Skeletal muscle cell (primary cell): ENCODE measurements around the gene MRI1.
"Not testable (repeated sequence)": the region's sequence is repeated elsewhere in the genome, so short reads cannot be mapped to it uniquely, and the experiment has no call there.

Experiments
- DNase-seq: peaks from one replicate; pipeline ENCODE4 v3.0.0-alpha.2; 2010; ENCODE audit warnings: low read depth
- H3K4me3 ChIP-seq: 2 replicates; pipeline ENCODE4 v1.5.1; 2011; ENCODE audit warnings: low read depth, mild to moderate bottlenecking, control low read depth, low read length, moderate library complexity

The MRI1 gene

DNA sequence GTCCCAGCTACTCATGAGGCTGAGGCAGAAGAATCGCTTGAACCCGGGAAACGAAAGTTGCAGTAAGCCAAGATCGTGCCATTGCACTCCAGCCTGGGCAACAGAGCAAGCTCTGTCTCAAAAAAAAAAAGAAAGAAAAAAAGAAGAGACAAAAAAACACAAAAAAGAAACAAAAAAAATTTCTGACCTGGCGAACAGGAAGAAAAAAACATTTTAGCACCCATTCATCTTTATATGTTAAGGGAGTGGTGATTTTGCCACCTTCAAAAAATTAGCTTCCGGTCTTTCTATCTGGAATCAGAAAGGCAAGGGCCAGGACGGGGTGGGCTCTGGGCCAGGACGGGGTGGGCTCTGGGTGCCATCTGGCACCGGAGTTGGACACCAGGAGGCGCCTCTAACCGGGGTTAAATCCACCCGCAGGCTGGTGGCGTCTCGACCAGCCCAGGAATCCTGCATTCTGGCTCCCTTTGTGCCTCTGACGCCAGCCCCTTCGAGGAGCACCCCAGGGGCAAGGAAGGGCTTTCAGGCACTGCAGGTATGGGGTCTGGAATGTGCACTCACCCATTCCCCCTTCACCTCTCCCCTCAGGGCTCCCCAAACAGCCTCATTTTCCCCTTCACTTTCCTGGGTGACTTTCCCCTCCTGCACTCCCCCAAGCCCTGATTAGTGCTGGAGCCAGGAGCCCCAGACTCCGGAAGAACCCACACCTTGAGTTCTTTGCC is 20.6 kb downstream of the MRI1 start:
- H3K4me3 ChIP-seq = no peak overlapping the region

DNA sequence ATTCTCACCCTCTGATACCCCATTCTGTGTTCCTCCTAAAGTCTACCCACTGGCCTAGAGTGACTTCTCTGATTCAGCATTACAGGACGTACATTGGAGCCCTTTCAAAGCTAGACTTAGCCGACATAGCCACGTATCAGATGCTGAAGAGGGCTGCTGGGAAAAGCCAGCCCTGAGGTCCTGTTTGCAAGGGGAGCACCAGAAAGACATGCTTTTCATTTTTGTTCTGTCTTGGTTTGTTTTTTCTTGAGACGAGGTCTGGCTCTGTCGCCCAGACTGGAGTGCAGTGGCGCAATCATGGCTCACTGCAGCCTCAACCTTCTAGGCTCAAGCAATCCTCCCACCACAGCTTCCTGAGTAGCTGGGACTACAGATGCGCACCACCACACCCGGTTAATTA is 24.7 kb downstream of the MRI1 start:
- peak; percentile 60 for DNase-seq
- H3K4me3 ChIP-seq = no peak overlapping the region

More for the DNA sequence above, 20.6 kb downstream of the MRI1 start:
- DNase-seq = peak; percentile 23

DNA sequence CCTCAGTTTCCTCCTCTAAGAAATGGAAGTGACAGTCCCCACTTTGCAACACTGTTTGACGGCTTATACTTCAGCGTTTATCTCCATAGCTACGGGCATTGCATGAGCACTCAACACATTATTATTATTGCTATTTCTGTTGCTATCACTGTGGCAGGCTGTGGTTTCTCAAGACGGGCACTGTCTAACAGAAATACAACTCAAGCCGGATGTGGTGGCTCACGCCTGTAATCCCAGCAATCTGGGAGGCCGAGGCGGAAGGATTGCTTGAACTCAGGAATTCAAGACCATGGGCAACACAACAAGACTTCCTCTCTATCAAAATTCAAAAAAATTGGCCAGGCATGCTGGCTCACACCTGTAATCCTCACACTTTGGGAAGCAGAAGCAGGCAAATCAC is 26.0 kb downstream of the MRI1 start:
- DNase-seq = no peak

DNA sequence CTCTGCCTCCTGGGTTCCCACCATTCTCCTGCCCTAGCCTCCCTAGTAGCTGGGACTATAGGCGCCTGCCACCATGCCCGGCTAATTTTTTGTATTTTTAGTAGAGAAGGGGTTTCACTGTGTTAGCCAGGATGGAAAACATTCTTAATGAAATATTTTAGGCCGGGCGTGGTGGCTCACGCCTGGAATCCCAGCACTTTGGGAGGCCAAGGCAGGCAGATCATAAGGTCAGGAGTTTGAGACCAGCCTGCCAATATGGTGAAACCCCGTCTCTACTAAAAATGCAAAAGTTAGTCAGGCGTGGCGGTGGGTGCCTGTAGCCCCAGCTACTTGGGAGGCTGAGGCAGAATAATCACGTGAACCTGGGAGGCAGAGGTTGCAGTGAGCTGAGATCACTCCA is 29.0 kb downstream of the MRI1 start:
- H3K4me3 ChIP-seq, DNase-seq: not testable (repeated sequence)

More for the DNA sequence above, 26.0 kb downstream of the MRI1 start:
- no peak overlapping the region for H3K4me3 ChIP-seq

DNA sequence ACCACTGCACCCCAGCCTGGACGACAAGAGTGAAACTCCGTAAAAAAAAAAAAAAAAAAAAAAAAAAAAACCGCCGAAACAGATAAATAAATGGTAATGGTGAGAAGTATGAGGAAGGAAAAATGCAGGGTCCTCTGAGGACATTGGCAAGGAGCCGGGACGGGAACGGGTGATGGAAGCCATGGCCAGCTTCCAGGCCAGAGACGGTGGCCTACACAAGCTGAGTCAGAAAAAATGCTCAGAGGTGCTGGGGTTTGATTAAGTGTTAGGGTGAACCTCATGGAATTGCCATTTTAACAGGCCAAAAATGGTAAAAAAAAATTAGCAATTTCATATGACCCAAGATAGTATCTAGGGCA is 30.1 kb downstream of the MRI1 start:
- peak overlapping the region; percentile 77 for H3K4me3 ChIP-seq
- peak; percentile 81 for DNase-seq

DNA sequence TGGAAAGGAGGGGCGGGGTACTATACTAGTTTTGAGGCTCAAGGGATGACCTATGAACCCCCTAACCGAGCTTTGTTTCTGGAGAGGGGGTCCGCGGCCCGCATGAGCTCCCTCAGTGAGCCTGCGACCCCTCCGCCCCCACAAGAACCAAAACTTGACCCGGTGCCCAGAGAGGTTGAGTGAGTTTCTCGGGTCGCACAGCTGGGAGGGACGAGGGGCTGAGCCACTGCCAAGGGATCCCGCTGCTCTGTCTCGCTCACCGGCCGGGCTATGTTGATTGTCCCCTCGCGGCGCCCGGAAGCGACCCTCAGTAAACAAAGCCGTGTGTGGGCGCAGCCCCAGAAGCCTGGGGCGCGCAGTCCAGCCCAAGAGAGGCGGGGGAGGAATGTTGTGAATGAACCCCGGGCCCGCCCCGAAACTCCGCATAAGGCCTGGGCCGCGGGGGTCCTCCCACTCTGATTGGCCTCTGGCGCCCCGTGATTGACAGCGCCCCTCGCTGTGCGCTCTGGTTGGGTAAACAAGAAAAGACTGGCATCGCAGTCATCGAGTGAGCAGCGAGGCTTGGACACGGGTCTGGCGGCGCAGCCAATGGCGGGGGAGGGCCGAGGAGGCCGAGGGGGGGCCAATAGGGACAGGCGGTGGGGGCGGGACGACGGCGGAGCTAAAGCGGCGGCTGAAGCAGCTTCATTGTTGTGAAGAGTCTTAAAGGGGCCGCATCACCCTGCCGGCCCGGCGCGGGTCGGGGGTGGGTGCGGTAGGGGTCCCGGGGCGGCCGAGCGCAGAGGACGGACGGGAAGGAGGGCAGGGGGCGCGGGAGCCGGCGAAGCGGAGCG is 30.7 kb downstream of the MRI1 start, which contains the start of gene ZSWIM4:
ZSWIM4 (plus strand) TSS at position 687 of the 833 bp plus-strand sequence. CDS start 206 bp downstream, outside the sequence.
- peak within 1 kb of the TSS; percentile 77 for H3K4me3 ChIP-seq
- peak; percentile 97 for DNase-seq

DNA sequence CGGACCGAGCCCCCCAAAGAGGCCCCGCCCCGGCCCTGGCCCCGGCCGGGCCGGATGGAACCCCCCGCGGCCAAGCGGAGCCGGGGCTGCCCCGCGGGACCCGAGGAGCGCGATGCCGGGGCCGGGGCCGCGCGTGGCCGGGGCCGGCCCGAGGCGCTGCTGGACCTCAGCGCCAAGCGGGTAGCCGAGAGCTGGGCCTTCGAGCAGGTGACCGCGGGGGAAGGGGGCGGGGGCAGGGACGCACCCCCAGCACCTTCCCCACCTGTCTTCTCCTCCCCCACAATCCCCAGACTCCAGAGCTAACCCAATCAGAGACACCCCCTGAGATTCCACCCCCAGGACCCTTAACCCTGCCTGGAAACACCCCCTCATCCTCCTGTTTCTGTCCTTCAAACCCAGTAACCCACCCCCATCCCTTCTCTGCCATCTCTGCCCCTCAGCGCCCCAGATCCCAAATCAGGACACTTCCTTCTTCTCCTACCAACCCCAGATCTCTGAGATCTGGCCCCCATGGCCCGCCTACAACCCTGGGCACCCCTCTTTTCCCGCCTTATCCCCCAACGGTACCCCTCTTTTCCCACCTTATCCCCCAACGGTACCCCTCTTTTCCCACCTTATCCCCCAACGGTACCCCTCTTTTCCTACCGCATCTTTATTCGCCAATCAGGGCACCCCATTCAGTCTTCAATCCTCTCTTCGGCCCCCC is 31.4 kb downstream of the MRI1 start:
- H3K4me3 ChIP-seq = peak overlapping the region; percentile 70
- no peak for DNase-seq

DNA sequence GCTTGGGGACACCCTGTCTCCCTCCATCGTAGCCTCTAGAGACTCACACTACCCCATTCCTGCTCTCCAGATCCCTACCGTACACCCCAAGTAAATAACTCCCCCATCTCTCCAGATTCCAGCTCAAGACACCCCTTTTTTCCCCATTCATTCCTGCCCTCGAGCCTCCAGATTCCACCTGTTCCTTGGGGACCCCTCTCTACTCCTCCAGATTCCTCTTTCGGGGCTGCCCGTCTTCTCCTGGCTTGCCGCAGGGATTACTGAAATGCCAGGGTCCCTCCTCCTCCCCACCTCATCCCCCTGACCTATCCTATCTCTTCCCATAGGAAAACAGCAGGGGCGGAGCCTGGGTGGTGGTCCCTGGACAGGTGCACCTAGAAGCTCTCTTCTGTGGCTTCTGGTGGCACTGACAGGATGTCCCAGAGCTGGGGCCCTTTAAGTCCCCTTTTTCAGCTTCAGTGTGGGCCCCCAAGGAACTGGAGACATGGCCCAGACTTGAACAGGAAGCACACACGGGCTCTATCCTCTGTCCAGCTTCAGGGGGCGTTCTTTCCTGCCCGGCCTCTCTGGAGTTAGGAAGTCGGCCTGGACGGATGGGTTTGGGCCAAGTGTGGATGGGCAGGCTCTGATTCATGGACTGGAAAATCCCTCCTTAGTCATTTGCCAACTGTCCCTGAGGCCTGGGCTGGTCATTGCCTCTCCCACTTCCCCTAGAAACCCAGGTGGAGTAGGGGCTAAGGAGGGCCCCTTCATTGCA is 32.2 kb downstream of the MRI1 start:
- peak; percentile 73 for DNase-seq
- H3K4me3 ChIP-seq = peak overlapping the region; percentile 70

DNA sequence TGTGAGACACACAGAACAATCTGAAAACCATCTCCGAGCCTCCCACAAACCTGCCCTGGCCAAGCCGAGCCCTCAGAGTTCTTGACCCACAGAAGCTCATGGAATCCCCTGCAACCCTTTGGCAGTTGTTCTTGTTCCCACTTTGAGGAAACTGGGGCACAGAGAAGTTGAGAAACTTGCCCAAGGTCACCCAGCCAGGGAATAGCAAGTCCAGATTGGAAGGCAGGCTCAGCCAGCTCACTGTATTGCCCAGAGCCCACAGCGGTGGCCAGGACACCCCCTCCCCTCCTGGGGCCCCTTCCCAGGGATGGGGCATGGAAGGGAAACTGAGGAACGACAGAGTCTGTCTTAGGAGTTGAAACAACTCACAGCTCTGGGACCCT is 32.7 kb downstream of the MRI1 start:
- H3K4me3 ChIP-seq = peak overlapping the region; percentile 70

DNA sequence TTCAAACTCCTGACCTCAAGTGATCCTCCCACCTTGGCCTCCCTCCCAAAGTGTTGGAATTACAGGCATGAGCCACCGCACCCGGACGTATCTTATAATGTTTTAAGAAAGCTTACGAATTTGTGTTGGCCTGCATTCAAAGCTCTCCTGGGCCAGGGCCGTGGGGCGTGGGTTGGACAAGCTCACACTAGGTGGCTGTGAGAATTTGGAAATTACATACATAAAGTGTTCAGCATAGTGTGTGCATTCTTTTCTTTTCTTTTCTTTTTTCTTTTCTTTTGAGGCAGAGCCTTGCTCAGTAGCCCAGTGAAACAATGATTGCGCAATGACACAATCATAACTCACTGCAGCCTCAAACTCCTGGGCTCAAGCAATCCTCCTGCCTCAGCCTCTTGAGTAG is 33.5 kb downstream of the MRI1 start:
- no peak overlapping the region for H3K4me3 ChIP-seq
- peak; percentile 18 for DNase-seq

More for the DNA sequence above, 32.7 kb downstream of the MRI1 start:
- no peak for DNase-seq

DNA sequence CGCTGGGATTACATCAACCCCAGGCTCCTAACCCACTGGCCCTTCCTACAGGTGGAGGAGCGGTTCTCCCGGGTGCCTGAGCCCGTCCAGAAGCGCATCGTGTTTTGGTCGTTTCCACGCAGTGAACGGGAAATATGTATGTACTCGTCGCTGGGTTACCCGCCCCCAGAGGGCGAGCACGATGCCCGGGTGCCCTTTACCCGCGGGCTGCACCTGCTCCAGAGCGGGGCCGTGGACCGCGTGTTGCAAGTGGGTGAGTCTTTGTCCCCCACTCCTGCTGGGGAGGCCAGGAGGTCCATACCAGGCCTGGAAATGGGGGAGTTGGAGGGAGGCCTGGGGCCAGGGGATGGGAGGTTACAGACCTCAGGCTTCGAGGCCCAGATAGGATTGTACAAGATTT is 35.3 kb downstream of the MRI1 start:
- no peak overlapping the region for H3K4me3 ChIP-seq
- DNase-seq = no peak

DNA sequence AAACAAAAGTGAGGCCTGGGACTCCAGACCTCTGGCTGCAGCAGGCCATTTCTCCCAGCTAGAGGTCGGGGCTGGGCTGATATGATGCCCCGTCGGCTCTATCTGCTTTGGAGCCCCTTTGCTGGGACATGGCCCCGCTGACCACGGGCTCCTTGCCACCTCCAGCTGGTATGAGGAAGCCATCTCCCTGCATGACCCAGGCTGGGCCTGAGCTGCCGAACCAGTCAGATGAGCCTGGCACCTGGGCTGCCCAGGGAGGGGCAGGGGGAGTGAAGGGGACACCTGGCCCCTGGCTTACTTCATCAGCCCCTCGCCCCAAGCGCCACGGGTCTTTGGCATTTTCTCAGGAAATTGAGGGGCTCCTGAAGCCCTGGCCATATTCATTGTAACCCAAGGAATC is 38.7 kb downstream of the MRI1 start:
- no peak for DNase-seq
- no peak overlapping the region for H3K4me3 ChIP-seq

DNA sequence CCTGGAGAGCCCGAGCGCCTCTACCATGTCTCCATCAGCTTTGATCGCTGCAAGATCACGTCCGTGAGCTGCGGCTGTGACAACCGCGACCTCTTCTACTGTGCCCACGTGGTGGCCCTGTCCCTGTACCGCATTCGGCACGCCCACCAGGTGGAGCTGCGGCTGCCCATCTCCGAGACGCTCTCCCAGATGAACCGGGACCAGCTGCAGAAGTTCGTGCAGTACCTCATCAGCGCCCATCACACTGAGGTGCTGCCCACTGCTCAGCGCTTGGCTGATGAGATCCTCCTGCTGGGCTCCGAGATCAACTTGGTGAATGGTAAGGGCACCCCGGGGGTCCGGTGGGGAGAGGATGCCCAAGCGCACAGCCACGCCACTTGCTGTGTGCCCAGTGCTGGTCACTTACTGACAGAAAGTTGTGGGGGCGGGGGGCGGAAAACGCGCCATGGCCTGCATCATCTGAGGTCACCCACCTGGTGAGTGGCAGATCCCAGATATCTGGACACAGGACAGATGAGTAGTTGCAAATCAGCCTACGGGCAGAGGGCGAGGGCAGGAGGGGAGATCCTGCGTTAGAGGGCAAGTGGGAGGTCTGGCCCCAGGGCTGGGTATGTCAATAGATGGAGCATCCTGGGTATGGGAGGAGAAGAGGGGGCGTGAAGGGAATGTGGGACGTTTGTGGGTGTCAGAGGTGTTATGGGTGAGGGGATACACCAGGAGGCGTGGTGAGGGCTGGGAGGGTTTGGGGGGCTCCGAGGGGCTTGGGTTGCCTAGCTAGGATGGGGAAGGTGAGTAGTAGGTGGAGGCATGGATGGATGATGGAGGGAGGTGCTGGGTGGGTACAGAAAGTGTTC is 40.7 kb downstream of the MRI1 start:
- H3K4me3 ChIP-seq = no peak overlapping the region
- DNase-seq = no peak

DNA sequence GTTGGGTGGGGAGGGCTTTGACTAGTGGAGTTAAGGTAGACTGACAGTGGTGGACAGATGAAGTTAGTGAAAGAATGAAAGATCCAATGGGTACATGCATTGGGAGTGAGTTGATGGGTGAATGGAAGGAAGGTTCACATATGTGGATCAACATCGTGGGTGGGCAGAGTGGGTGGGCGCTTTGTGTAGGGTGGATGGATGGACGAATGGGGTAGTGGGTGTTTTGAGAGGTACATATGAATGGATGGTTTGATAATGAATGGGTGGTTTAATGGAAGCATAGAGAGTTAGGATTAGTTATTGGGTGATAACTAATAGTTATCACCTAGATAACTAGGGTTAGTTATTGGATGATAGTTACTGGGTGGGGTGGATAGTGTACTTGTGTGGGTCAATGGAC is 42.4 kb downstream of the MRI1 start:
- no peak overlapping the region for H3K4me3 ChIP-seq
- DNase-seq = no peak

DNA sequence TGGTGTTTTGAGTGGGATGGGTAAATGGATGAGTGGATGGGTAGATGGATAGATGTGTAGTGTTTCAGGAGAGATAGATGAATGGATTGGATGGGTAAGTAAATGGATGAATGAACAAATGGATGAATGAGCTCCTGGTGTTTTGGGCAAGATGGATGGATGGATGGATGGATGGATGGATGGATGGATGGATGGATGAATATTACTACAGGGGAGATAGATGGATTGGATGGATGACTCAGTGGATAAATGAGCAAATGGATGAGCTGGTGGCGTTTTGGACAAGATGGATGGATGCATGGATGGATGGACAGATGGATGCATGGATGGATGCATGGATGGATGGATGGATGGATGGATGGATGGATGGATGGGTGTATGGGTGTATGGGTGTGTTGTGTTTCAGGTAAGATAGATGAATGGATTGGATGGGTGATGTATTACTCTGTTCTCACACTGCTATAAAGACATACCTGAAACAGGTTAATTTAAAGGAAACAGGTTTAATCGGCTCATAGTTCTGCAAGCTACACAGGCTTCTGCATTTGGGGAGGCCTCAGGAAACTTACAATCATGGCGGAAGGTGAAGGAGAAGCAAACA is 43.2 kb downstream of the MRI1 start:
- DNase-seq = no peak
- no peak overlapping the region for H3K4me3 ChIP-seq

DNA sequence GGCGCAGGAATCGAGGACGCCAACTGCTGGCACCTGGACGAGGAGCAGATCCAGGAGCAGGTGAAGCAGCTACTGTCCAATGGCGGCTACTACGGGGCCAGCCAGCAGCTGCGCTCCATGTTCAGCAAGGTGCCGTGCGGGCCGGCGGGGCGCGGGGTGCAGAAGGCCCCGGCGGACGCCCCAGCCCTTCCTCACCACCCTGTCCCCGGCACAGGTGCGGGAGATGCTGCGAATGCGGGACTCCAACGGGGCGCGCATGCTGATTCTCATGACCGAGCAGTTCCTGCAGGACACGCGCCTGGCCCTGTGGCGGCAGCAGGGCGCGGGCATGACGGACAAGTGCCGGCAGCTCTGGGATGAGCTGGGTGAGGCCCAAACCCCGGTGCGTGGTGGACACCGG is 44.5 kb downstream of the MRI1 start:
- DNase-seq = no peak
- no peak overlapping the region for H3K4me3 ChIP-seq

DNA sequence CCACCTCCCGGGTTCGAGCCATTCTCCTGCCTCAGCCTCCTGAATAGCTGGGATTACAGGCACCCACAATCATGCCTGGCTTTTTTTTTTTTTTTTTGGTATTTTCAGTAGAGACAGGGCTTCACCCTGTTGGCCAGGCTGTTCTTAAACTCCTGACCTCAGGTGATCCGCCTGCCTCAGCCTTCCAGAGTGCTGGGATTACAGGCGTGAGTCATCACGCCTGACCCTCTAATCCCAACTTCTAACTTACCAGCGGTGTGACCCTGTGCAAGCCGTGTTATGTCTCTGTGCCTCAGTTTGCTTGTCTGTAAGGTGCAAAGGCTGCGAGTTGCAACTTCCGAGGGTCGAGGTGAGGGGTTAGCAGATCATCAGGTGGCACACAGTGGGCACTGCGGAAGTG is 48.2 kb downstream of the MRI1 start:
- no peak for DNase-seq
- no peak overlapping the region for H3K4me3 ChIP-seq

DNA sequence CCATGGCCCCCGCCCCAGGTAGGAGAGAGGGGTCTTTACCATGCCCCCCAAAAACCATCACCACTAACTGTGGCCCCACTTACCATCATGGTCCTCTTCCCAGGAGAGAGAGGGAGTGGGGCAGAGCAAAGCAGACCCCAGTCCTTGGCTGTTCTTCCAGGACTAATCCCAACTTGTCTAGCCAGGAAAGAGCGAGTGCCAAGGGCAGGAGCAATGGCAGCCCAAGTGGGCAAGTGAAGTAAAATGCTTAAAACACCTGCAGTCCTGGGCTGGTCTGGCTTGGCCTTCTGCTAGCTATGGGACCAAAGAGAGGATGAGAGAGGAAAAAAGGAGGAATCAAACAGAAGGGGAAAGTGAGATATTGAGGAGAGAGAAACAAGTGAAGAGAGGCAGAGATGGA is 48.8 kb downstream of the MRI1 start:
- no peak overlapping the region for H3K4me3 ChIP-seq
- no peak for DNase-seq
